Cardiac fibroblast (primary cell): Measurements from ENCODE around the gene CCNI2.

Experiments used
- DNase-seq, 2 donors: peaks; one replicate each; pipeline versions ENCODE4 v3.0.0 to v3.0.0-alpha.2; 2010; ENCODE audit warnings: low read depth in 2 of 2
- H3K4me3 ChIP-seq, 2 donors: replicated peaks in 1 of 2; 1 replicate in 1 of 2; 2 replicates in 1 of 2; pipeline ENCODE4 v1.5.1; 2011; ENCODE audit warnings: low read depth in 2 of 2, low read length in 2 of 2, mild to moderate bottlenecking in 2 of 2, moderate library complexity in 1 of 2
- CTCF ChIP-seq: IDR thresholded peaks from one replicate; pipeline ENCODE4 v1.5.1; 2011; ENCODE audit warnings: low read depth, mild to moderate bottlenecking, low read length, inconsistent platforms

Gene CCNI2

GRCh38 chr5:132774896-132775295 lies 27.7 kb downstream of the CCNI2 start:
- no peak for TF ChIP-seq CTCF
- no peak overlapping the region for H3K4me3 ChIP-seq
- no peak for DNase-seq

GRCh38 chr5:132775476-132775961 lies 28.3 kb downstream of the CCNI2 start:
- H3K4me3 ChIP-seq: peak overlapping the region in 1 of 2 donors; percentile 8
- DNase-seq: peak in 1 of 2 donors; percentile 14
- TF ChIP-seq CTCF: no peak

- no peak for TF ChIP-seq CTCF
- peak overlapping the region; percentile 64 to 92 for H3K4me3 ChIP-seq
- peak; percentile 37 to 43 for DNase-seq
These were observed 29.1 kb downstream of the CCNI2 start for GRCh38 chr5:132776131-132776937.

GRCh38 chr5:132776938-132777208 lies 29.6 kb downstream of the CCNI2 start:
- peak overlapping the region; percentile 64 to 92 for H3K4me3 ChIP-seq
- TF ChIP-seq CTCF: no peak
- no peak for DNase-seq

DNA sequence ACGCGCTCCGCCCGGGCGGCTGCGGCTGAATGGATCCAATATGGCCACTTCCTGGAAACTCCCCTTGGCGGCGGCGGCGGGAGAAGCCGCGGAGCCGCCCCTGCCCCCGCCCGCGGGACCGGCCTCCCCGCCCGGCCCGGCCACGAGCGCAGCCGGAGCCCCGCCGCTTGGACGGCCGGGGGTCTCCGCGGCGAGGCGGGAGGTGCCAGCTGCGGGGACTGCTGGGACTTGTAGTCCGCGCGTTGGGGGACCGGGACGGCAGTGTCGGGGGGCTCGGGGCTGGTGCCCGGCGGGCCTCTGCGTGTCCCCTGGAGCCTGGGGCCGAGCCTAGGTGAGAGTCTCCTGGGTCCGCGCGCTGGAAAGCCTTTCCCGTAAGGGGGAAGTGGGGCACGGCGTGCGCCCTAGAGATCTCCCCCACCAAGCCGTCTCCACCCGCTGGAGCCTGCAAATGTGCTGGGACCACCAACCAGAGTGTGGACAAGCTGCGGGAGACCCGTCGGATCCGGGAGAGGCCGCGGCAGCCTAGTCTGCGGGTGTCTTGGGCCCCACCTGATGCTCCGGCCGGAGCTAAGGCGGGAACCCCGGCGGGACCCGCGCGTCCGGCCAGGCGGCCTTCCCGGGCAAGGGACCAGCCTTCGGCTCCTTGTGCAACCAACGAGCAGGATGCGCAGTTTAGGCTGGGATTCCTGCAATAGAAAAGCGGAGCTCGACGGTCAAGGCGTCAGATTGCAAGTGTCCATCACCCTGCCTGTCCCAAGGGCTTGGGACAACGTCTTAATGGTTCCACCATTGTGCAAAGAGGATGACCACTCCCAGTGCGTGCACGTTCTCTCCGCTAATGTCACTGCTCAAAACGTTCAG lies 30.2 kb downstream of the CCNI2 start, which contains the start of gene SEPTIN8:
Gene SEPTIN8 (minus strand): TSS at position 31 of the 861 bp plus-strand sequence. CDS start 102 bp downstream, outside the sequence.
- peak; percentile 42 to 49 for DNase-seq
- H3K4me3 ChIP-seq: peak within 1 kb of the TSS; percentile 64 to 92
- TF ChIP-seq CTCF: no peak

- H3K4me3 ChIP-seq: peak overlapping the region in 1 of 2 donors; percentile 64
- no peak for TF ChIP-seq CTCF
- DNase-seq: no peak
These were observed 30.9 kb downstream of the CCNI2 start for GRCh38 chr5:132778129-132778528.
